Kidney (tissue), 14 donors: ENCODE data around the gene CTDSP2. TPM values are rescaled to one million over a fixed set of nuclear protein-coding genes. Genes with fewer than 3 reads are reported as not detected.

ENCODE experiments used
- DNase-seq, 5 donors: peaks; one replicate each; pipeline ENCODE4 v3.0.0-alpha.2; 2013 to 2020
- FAIRE-seq: peaks from 2 replicates; lab custom pipeline; 2012; peaks lifted over from hg19 to GRCh38; lab: Jason Lieb, UNC
- H3K27ac ChIP-seq, 2 donors: one replicate each; pipeline ENCODE4 v1.7.0; 2013; ENCODE audit warnings: low read depth in 2 of 2, low read length in 2 of 2, inconsistent platforms in 1 of 2
- H3K27me3 ChIP-seq: one replicate; pipeline ENCODE4 v1.7.1; 2013; ENCODE audit warnings: low read length, inconsistent platforms; ENCODE audit not compliant: control insufficient read depth, insufficient read depth
- H3K36me3 ChIP-seq, 3 donors: one replicate each; pipeline versions ENCODE4 v1.7.0 to v1.7.1; 2013; ENCODE audit warnings: low read length in 3 of 3, control low read depth in 1 of 3, inconsistent platforms in 1 of 3; ENCODE audit not compliant: insufficient read depth in 3 of 3, control insufficient read depth in 2 of 3
- H3K4me1 ChIP-seq, 3 donors: one replicate each; pipeline versions ENCODE4 v1.7.0 to v1.7.1; 2013; ENCODE audit warnings: low read length in 3 of 3, inconsistent platforms in 1 of 3, low read depth in 1 of 3; ENCODE audit not compliant: control insufficient read depth in 2 of 3, insufficient read depth in 2 of 3
- H3K4me3 ChIP-seq, 3 donors: one replicate each; pipeline versions ENCODE4 v1.7.0 to v1.8.1; 2013; ENCODE audit warnings: low read length in 3 of 3, control low read depth in 1 of 3, inconsistent platforms in 1 of 3
- H3K9ac ChIP-seq, 3 donors: one replicate each; pipeline versions ENCODE4 v1.7.0 to v1.7.1; 2013; ENCODE audit warnings: low read length in 3 of 3, control low read depth in 1 of 3, inconsistent platforms in 1 of 3
- H3K9me3 ChIP-seq, 3 donors: one replicate each; pipeline versions ENCODE4 v1.7.0 to v1.7.1; 2013; ENCODE audit warnings: low read length in 3 of 3, control low read depth in 1 of 3, inconsistent platforms in 1 of 3; ENCODE audit not compliant: control insufficient read depth in 2 of 3, insufficient read depth in 1 of 3
- CTCF ChIP-seq: IDR thresholded peaks from 3 replicates; pipeline ENCODE4 v1.5.1; 2012; ENCODE audit warnings: mild to moderate bottlenecking, moderate library complexity, borderline replicate concordance; ENCODE audit not compliant: insufficient read depth; ENCODE audit errors: extremely low read depth
- intact Hi-C: fragments of 100-400 bp; cut with DNase I; formaldehyde crosslinking; loops from one replicate; pipeline ENCODE4 v1.11.1; 2022
- polyA plus RNA-seq: library from polyadenylated mRNA; stranded (reverse); fragments of 350-450 nt; fragmentation: Illumina TruSeq; extraction: RNeasy Lipid Tissue Mini Kit (QIAGEN cat#74804); gene quantifications from one replicate; pipeline ENCODE4 v1.2.3, GENCODE V29; 2014; ENCODE audit warnings: low read depth, low replicate concordance; ENCODE audit not compliant: insufficient read depth
- total RNA-seq: library from RNA; stranded (reverse); fragmentation: NEBNext Ultra II Directional; extraction: Animal tissue kit (Norgen Biotek cat#: 25700); gene quantifications from one replicate; pipeline ENCODE4 v1.2.1, GENCODE V29; 2021
- donor health status: control.
- donor health status: control.
- donor health status: control.
- donor health status: control.
- donor health status: control.
- donor health status: DM: yes; HTN: yes; CAD: no.
- donor health status: Normal renal cell carcinoma (clear cell type).

CTDSP2 gene
- total and polyA plus RNA-seq, 2 donors from 2014 or later, result 46.0 to 198 TPM

DNA sequence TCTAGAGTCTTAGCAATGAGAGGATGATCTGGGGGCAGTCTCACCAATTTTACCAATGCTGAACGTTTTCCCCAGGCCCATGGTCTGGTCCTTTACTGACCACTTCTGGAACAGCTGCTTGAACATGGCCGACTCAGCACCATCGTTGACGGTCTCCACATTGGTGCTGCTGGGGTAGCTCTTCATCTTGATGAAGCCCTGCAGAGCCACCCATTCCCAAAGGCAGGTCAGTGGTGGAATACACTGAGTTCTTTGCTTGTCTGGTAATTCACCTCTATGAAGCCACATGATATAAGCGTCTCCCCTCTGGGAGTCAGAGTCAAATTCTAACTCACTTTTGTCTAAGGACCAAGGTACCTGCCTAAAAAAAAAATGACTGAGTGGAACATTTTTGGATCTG is 38.2 kb downstream of the CTDSP2 start:
- Histone ChIP-seq H3K36me3 (peaks cover 3 to 60% (median 31%) of the 10 kb centered on the region in 3 donors), H3K9me3 (no peaks in the 10 kb centered on the region)

DNA sequence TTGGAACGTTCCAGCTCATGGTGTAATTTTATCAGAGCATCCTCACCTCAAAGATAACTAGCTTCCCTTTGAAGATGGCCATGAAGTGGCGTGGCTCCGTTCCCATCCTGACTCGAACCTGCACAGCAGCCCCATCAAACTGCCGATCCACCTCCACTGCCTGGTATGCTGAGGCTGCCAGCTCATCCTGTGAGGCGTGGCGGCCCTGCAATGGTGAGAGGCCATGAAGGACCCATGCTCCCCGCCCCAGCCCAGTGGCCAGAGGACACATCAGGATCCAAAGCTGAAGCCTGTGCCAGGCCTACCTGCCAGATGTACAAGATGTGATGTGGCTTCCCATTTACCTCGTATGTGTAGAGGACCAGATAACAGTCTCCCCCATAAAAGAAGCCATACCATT is 39.2 kb downstream of the CTDSP2 start:
- Histone ChIP-seq H3K27ac (no peak overlapping the region), H3K27me3 (no peaks in the 10 kb centered on the region), H3K36me3 (peaks cover 4 to 61% (median 37%) of the 10 kb centered on the region in 3 donors), H3K4me1 (peaks cover 0 to 3% (median 0%) of the 10 kb centered on the region in 3 donors), H3K9ac (no peak overlapping the region), H3K9me3 (no peaks in the 10 kb centered on the region), H3K4me3 (no peak overlapping the region)
- DNase-seq, result no peak
- no peak for FAIRE-seq
- no peak for TF ChIP-seq CTCF
- intact Hi-C loops, result no loop called here

More for the DNA sequence above, 38.2 kb downstream of the CTDSP2 start:
- peaks cover 0 to 3% (median 0%) of the 10 kb centered on the region in 3 donors for H3K4me1 ChIP-seq
- FAIRE-seq (no peak), DNase-seq (no peak)
- TF ChIP-seq CTCF, result no peak
- no peak overlapping the region for H3K27ac ChIP-seq
- no peak overlapping the region for H3K4me3 ChIP-seq
- no peak overlapping the region for H3K9ac ChIP-seq
- intact Hi-C loops, result no loop called here
- no peaks in the 10 kb centered on the region for H3K27me3 ChIP-seq

DNA sequence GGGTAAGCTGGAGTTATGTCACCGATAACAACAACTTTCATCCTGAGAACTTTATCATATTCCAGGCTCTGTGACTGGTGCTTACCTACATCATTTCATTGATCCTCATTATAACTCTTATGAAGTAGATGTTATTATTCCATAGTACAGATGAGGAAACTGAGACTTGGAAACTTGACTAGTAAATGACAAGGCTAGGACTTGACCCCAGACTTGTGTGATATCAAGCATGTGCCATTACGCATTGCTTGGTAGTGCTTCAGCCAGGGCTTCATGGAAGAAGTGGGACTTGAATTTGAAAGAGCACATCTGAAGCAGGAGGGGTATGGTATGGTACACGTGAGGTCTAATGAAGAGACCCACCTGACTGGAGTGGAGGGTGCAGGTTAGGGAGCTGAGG is 39.9 kb downstream of the CTDSP2 start:
- H3K36me3 ChIP-seq, result peaks cover 4 to 67% (median 44%) of the 10 kb centered on the region in 3 donors
- intact Hi-C loops, result no loop called here

More for the DNA sequence above, 39.9 kb downstream of the CTDSP2 start:
- no peak overlapping the region for H3K4me3 ChIP-seq
- H3K9ac ChIP-seq, result no peak overlapping the region
- H3K27me3 ChIP-seq, result no peaks in the 10 kb centered on the region
- no peak overlapping the region for H3K27ac ChIP-seq
- FAIRE-seq (no peak), DNase-seq (no peak)
- no peak for TF ChIP-seq CTCF
- no peaks in the 10 kb centered on the region for H3K9me3 ChIP-seq
- H3K4me1 ChIP-seq, result peaks cover 0 to 3% (median 0%) of the 10 kb centered on the region in 3 donors
